ENCODE results near the gene SCYL1.

The SCYL1 gene

DNA sequence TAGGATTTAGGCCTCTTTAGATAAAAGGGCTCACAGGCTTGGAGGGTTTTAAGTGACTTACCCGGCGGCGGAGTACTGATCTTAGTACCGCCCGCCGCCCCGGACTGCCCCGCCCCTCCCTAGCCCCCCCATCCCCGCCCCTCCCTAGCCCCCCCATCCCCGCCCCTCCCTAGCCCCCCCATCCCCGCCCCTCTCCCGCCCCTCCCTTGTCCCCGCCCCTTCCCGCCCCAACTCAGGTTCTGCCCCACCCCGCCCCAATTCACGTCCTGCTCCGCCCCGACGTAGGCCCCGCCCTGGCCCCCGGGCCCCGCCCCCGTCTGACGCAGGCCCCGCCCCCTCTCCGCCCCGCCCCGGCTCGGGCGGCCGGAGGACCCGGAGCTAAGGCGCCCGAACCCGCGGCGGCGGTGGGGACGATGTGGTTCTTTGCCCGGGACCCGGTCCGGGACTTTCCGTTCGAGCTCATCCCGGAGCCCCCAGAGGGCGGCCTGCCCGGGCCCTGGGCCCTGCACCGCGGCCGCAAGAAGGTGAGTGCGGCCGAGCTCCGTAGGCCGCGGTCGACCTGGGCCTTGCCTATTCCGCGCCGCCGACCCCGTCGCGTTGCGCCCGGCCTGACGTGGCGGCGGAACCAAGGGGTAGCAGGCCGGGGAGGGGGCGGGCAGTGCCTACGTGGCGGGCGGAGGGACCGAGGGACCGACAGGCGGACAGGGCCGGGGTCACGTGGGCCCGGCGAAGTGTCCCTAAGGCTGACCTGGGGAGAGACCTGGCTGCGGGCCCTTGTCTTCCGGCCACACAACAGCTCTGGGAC lies at the start of gene SCYL1:
TSS of gene SCYL1 (plus strand) at position 343 of the 805 bp plus-strand sequence. CDS start at position 414, 71 bp downstream.
- DNase-seq, result peak; percentile 52

DNA sequence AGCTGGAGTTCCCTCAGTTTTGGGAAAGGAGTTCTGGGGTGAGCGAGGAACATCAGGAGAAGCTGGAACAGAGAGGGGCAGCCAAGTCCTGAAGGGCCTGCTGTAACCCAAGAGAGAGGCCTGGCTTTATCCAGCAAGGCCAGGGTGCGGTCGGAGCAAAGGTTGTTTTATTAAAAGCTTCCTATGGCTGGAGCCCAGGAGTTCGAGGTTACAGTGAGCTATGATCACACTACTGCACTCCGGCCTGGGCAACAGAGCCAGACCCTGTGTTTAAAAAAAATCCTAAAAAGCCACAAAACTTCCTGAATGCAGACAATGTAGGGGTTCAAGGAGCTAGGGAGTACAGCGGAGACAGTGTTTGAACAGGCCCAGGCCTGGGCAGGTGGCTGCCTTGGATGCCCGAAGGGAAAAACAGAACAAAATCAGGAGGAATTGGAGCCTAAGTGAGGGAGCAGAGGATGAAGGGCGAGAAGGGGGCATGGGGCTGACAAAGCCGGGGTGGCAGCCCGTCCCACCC lies 48.2 kb upstream of the SCYL1 start:
- no peak for DNase-seq

DNA sequence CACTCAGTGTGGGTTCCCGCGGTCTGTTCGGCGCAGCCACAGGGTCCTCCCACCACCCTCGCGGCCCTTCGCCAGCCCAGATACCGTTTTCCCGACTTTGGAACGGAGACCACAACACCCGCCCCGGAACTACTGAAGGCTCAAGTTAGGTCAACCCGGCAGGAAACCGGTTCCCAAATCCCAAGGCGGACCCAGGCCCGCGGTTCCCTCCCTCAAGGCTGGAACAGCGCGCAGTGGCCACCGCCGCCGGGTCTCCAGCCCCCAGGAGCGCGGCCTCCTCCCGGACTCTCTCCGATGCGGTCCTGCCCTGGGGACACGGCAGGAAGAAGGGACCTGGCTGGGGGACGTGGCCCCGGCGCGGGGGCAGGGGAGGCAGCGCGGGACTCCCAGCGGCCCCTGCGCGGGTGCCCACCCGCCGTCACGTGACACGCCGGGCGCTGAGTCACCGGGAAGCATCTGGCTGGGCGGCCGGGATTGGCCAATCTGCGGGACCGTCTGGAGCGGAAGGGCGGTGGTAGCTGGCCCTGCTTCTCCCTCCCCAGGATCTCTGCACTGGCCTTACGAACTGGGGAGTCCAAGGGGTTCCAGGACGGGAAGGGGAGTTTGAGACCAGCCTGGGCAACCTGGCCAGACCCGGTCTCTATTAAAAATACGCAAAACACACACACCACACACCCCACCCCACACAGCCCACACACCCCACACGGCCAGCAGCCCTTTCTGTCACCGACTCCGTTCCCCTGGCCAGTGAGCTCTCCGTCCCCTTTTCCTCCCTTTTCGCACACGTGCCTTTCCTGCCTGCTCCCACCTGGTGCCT lies 47.5 kb upstream of the SCYL1 start:
- DNase-seq, result peak; percentile 93

DNA sequence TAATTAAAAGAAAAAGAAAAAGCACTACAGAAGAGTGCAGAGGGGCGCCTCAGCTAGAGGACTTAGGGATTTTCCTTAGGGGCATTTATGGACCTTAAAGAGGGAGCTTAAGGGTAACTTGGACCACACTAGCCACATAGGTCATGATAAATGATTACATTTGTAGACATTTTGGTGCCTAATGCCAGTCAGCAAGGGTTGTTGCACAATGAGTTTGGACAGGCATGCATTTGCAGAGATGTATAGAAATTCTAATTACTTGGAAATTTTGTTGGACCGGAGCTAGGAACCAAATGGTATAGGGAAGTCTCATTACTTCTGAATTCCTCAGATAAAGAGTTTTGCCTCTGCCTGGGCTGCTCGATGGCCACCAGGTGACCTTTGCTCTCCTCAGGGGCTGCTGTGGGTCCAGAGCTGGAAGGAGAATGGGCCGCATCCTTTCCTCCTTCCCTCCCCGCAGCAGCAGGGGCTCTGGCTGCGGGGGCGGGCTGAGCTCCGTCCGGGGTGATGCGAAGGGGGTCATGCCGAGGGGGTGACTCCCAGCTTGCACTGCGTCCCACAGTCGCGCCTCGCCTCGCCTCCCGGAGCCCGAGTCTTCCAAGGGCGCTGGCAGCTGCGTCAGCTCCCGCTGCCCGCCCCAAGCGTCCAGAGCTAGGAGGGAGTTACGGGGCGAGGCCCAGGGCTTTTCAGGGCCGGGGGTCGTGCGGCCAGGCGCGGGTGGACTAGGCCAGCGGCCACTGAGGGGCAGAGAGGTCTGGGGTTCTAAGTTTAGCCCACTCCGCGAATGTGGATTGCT lies 46.3 kb upstream of the SCYL1 start:
- no peak for DNase-seq

DNA sequence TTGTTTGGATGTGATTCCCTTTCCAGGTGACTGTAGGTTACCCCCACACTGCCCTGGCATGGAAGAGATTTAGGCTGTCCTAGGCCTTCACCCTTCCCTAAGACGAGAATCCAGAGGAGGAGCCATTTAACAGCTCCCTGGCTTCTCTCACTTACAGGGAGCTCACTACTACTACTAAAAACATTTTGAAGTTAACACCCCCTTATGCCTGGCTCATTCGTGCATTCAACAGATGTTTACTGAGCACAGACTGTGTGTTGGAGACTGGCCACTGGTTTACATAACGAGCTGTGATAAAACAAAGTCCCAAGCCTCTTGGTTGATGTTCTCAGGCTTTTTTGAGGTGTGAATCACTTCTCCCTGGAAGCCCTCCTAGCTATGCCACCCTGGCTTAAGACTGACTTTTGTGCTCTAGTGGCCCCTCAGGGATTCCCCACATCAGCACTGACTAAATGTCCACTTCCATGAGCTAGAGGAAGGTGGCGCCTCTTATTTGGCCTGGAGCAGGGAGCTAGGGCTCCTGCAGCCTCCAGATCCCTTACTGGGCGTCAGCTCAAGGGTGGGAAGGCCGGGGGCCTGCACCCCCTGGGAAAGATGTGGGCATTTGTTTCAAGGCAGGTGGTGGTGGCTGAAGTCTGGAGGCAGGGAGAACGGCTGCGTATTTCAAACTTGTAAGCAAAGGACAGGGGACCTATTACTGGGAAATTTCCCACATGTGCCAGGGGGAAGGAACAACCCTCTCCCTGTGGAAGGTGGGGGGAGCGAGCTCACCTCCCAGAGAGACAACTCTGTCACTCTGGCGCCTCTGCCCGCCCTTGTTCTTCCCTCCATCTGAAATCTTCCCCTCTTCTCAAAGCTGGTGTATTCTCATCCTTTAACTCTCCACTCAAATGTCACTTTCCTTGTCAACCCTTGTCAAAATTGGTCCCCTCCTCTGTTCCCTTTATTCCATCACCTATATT lies 45.4 kb upstream of the SCYL1 start:
- peak; percentile 72 for DNase-seq

DNA sequence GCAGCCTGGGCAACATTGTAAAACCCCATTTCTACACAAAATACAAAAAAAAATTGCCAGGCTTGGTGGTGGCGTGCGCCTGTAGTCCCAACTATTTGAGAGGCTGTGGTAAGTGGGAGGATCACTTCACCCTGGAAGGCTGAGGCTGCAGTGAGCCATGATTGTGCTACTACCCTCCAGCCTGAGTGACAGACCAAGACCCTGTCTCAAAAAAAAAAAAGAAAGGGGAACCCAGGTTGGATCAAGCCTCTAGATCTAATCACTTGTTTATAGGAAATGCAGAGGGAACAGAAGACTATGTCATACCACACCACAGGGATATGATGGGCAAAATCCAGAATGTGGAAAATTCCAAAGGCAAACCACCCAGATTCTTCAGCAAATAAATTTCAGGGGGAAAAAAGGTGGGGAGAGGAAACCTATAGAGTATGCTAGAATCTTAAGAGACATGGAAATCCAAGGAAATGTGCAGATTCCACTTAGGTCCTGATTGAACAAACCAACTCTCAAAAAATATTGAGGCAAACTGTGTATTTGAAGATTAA lies 42.5 kb upstream of the SCYL1 start:
- no peak for DNase-seq

DNA sequence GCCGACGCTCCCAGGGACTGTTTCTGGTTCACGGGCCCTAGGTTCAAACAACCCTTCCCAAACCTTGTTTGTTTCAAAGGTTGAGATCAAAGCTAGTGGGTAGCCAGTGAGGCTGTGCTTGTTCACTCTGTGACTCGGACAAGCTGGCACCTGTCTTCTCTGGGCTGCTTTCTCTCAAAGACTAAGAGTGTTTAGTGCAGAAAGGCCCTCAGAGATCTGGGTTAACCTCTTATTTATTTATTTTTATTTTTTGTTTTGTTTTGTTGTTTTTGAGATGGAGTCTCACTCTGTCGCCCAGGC lies 39.0 kb upstream of the SCYL1 start:
- DNase-seq, result no peak

DNA sequence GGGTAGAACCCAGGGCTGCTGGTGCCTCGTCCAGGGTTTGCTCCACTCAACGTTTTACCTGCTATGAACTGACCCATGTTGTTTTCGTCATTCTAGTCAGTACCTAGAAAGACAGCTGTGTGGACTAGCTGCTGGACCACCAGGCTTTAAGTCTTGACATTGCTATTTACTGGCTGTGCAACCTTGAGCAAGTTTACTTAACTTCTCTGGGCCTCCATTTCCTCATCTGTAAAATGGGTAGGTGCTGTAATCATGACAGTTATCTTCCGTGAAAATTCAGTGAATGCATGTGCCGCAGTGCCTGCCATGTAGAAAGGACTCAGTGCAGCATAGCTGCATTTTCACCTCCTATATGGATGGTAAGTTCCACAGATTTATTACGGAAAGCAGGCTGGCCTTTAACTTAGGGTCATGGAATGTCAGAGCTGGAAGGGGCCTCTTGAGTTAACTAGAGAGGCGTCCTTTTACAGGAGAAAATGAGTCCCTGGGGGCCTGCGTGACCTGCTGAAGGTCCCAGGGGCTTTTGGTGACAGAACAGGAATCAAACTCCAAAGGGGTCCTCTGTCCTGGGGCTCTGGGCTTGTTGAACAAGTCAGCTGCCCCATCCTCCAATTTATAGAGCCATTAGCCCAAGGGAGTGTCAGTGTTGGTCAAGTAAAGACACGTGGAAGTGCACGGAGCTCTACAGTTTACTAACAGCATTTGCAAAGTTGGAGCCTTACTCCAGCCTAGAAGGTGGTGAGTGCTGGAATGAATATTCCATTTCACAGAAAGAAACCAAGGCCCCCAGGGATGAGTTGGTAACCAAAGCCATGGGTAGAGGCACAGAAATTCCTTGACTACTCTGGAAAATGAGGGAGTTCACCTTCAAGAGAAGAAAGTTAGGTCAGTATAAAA lies 38.1 kb upstream of the SCYL1 start:
- no peak for DNase-seq

DNA sequence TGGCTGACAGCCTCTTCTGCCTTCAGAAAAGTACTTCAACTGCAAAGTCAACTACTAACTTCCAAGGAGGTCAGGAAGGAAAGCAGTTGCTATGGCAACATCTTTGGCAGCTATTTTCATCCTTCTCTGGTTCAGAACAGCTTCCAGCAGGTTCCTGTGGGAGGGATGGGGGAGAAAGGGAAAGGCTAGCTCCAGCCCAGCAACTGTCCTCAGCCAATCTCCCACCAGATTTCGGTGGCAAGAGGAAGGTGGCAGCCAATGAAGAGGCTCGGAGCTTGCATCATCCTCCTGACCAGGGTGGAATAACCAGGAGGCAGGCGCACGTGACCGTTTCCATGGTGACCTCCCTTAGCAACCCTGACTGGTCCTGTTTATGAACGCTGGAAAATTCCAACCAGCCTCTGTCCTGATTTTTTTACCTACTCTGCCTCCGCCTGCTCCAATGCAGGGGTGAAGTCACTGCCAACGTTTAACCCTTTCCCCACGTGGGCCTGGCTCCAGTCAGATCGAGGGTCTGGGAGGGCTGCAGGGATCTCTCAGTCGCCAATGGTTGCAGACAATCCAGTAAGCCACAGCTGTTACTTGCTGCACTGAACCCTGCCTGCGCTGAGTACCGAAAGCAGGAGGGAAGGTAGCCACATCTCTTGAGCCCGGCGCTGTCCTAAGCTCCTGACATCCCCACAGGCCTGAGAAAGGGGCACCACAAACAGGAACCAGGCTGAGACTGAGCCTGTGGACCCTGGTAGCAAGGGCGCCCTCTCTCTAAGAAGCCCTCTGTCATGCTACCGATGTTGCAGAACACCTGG lies 37.2 kb upstream of the SCYL1 start:
- peak; percentile 100 for DNase-seq

DNA sequence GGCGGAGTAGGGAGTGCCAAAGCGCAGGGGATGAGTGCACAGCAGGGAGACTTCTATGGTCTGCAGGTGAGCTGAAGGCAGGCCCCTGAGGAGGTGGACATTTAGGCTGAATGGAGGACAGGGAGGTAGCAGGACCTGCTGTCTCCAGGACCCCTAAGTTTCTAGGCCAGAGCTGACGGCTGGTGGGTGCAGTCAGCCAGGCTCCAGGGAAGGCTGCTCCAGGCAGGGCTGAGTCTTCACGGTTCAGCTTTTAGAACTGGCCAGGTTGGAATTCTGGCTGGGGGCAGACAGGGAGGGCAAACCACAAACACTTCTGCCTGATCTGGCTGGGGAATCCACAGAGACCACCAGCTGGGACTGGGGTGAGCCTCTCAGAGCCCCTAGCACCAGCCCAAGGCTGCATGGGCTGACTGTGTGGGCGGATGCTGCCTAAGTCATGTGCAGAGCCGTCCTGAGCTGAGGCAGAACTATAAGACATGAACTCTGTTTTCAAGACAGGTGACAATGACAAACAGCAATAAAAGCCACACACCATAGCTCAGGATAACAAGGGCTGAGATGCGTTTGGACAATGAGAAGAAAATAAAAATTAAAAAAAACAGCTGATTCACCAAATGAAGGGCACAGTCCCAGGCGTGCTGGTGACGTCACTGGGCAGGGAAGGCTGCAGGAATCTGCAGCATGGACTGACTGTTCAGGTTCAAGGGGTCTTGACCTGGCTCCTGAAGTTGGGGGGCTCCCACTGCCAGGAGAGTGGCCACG lies 36.4 kb upstream of the SCYL1 start:
- no peak for DNase-seq

DNA sequence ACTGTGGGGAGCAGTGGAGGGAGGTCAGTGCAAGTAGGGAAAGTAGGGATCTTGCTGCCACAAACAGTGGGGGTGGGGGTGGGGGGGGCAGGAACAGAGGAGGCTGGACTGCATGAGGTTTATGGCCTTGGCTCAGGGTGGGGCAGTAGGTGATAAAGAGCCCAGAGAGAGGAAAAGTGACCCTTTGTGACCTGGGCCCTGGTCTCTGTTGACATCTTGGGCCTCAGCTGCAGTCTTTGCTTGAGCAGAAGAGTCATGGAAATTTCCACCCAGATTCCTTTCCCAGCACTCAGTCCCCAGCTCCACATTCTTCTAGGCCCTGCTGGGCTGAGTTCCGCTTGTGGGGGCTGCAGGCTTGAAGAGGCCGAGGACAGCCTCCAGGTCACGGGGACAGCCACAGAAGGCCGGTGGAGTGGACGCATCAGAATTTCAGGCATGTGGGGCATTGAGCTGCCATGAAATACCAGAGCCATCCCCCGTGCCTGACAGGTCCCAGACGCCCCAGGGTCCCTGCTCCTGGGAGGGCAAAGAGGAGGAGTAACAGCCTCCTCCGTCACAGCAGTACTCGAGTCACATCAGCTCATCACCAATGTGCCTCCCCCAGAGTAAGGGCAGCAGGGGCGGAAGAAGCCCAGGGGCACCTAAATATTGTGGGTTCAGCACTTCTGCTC lies 35.7 kb upstream of the SCYL1 start:
- DNase-seq, result no peak

DNA sequence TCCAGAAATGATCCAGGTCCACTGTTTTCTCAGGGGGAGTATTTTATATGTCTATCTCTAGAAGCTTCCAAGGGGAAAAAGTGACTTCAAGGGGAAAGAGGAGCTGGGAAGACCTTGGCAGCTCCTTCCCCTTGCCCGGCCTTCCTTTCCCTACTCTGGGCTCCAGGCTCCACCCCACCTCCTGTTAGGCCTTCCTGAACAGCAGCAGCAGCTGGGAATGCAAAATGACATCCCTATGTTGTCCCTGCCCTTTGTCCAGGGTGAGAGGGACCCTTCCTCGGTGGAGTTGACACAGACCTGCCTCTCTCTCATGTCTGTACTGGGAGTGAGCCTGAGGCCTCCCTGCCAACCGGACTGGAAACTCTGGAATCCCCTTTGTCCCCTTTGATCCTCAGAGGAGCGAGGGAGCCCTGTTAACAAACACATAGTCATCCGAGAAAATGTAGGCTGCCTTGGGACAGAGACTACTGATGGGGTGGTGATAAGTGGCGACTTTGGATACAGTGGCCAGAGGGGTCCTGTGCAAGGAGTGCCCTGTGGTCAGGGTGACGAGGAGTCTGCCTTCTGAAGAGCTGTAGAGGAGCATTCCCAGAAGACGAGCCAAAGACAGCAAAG lies 35.1 kb upstream of the SCYL1 start:
- DNase-seq, result peak; percentile 11

DNA sequence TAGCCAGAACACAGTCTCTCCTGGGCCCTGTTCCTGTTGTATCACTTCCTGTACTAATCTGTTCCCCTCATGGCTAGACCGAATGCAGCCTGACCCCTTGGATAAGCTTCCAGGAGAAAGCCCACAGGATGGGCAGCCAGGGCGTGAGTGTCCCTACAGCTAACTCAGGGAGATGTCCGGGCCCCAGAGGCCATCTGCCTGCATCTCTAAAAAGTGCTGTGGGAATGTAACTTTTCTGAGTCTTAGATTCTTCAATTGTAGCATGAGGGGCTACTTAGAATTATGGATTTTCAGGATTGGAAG lies 33.8 kb upstream of the SCYL1 start:
- DNase-seq, result no peak

DNA sequence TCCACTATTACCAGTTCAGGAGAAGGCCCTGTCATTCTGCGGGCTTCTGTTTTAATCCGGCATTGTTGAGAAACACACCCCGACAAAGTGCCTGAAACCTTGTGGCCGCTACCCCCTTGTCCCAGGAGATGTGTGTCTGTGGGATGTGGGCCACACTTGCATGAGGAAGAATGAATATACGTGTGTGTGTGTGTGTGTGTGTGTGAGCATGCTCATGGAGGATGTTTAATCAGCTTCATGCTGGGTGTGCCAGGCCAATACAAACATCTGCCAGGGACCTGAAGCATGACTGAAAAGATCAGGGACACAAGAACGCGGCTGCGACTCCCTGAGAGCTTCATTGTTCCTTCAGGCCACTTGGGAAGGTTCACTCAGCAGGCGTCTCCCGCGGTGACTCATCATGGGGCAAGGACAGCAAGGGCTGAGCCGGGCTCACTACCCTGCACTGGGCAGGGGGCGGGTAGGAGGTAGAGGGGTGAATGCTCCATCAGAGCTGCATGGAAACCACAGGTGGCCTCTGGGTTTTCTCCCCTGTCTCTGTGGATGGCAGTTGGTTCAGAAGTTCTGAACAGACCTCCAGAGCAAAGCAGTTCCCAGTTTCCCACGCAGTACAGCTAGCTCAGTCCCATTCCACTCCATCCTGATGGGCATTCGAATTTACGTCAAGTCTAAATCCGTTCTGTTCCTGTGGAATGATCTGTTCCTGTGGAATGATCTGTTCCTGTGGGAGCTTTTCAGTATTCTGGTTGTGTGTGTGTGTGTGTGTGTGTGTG lies 33.1 kb upstream of the SCYL1 start:
- peak; percentile 74 for DNase-seq

DNA sequence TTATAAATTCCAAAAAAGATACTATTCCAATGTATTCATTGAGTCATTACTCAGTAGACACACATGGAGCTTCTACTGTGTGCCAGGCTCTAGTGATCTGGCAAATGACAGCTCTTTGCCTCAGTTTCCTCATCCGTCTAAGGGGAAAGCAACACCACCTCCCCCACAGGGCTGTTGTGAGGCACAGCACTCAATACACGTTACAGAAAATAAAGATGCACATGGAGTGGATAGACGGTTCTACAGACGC lies 32.6 kb upstream of the SCYL1 start:
- no peak for DNase-seq

DNA sequence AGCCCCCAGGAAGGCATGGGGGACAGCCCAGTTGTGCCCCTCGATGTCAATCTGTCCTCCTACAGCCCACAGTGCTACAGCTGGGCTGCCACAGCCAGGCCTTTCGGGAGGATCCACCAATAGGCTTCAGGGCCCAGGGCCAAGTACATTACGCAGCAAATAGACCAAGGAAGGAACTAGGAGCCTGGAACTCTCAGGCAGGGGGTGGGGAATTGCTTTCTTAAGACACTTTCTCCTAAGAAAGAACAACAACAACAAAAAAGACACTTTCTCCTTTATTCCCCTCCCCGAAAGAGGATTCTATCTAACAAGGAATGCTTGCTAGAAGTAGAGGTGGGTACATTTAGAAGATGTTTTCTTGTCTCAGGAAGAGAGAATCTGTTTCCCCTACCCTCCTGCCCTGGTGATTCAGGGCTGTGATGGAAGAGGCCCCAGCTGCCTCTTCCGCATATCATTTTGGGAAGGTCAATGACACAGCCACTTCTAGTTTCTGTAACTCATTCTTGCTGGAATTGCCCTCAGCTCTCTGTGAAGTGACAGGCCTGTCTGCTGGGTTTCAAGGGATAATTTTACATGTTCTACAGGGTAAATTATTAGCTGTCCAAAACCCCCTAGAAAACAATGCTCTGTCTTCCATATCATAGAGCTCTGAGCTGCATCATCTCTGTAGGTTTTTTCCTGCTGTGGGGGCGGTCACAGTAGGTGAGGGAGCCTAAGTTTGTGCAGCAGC lies 32.1 kb upstream of the SCYL1 start:
- DNase-seq, result peak; percentile 65

All from NCI-H446 treated with DMSO at 0.1 percent for 48 hours (cell line).